Keratinocyte (primary cell): ENCODE data around the gene HCN4.

Experiments
- CTCF ChIP-seq, 3 experiments: IDR thresholded peaks in 1 of 3; conservative IDR thresholded peaks in 1 of 3; optimal IDR thresholded peaks in 1 of 3; 2 replicates in 2 of 3; 3 replicates in 1 of 3; pipeline versions ENCODE3 to v1.5.1; 2011; ENCODE audit warnings: low read length in 3 of 3, mild to moderate bottlenecking in 3 of 3, moderate library complexity in 2 of 3, control low read depth in 1 of 3, inconsistent platforms in 1 of 3; ENCODE audit not compliant: insufficient read depth in 2 of 3; ENCODE audit errors: extremely low read depth in 1 of 3
- EZH2 ChIP-seq: IDR thresholded peaks from one replicate; pipeline ENCODE4 v1.6.1; 2012; ENCODE audit warnings: inconsistent platforms, mild to moderate bottlenecking, low read length, moderate library complexity

GRCh38 chr15:73362900-73363299 is 5.9 kb downstream of the HCN4 start:
- TF ChIP-seq CTCF (optimal IDR thresholded peaks at IDR 0.05 in 1 of 3, IDR thresholded peaks at IDR 0.05 in 1 of 3, conservative IDR thresholded peaks at IDR 0.05 in 1 of 3; ENCODE audit: extremely low read depth in 1 of 3, insufficient read depth in 2 of 3, low read length in 3 of 3): no peak
- TF ChIP-seq EZH2: no peak
